AG04450 (cell line): Measurements from ENCODE around the gene EPB41L4B. TPM values are rescaled to one million over a fixed set of nuclear protein-coding genes. Genes with fewer than 3 reads are reported as not detected.
A peak's percentile ranks its signal among the peaks of the same experiment; 100 is the strongest.

ENCODE experiments used
- CTCF ChIA-PET: fragments of 300-600, 350-600 bp; formaldehyde crosslinking; extraction: SDS; loops from one replicate; lab custom pipeline; 2022; ENCODE audit warnings: antibody characterized with exemption, inconsistent platforms; lab: Charles Lee
- POLR2A ChIA-PET: fragments of 350-600 bp; formaldehyde crosslinking; extraction: SDS; loops from one replicate; lab custom pipeline; 2021; ENCODE audit warnings: antibody characterized with exemption, inconsistent platforms; lab: Yijun Ruan, JAX
- DNase-seq: peaks from one replicate; pipeline ENCODE4 v3.0.0-alpha.2; 2011; ENCODE audit warnings: low read depth, low spot score
- H3K27ac ChIP-seq: one replicate; pipeline ENCODE4 v1.5.1; 2012; ENCODE audit warnings: low read depth, low read length, control low read depth
- H3K27me3 ChIP-seq: one replicate; pipeline ENCODE4 v1.6.0; 2012; ENCODE audit warnings: low read length; ENCODE audit not compliant: control insufficient read depth, insufficient read depth
- H3K4me3 ChIP-seq: 2 replicates; pipeline ENCODE4 v1.5.1; 2011; ENCODE audit warnings: mild to moderate bottlenecking, low read depth, low read length, control low read depth
- H3K9me3 ChIP-seq: 2 replicates; pipeline ENCODE4 v1.5.1; 2012; ENCODE audit warnings: low read length; ENCODE audit not compliant: control insufficient read depth, insufficient read depth
- polyA plus RNA-seq: library from polyadenylated mRNA; depleted of rRNA; stranded (reverse); fragments of >200 nt; gene quantifications from 2 replicates; pipeline ENCODE4 v1.2.3, GENCODE V29; 2011
- TF ChIP-seq, protein P1 (sequence below): IDR thresholded peaks from 2 replicates; pipeline ENCODE4 v1.5.1; 2011; ENCODE audit warnings: low read depth, low read length, control low read depth, inconsistent platforms

EPB41L4B gene
- polyA plus RNA-seq, 1 experiment, result 1.5 TPM

DNA sequence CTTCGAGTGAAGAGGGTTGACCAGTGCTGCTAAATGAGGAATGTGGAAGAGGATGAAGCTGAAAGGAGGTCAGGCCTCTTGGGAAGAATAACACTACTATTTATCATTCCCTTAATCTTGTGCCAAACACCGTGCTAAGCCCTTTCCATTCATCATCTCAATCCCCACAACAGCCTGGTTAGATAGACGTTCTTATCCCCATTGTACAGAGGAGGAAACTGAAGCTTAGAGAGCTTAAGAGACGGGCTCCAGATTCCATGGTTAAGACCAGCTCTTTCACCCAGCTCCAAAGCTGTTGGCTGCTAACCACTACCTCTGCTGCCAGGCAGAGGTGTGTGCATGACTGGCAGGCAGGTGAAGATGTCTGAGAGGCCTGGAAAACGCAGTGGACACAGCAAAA lies 868 bp upstream of the EPB41L4B start:
- Histone ChIP-seq H3K27me3 (peaks cover 42% of the 10 kb centered on the region), H3K27ac (no peak overlapping the region), H3K4me3 (no peak overlapping the region), H3K9me3 (peaks cover 4% of the 10 kb centered on the region; the same call in 1 of the 2 replicates)
- CTCF ChIA-PET, result interaction anchor here (0.5 to 1.6 kb wide), 13 partner anchors 11 to 203 kb away, joined by 3 to 11 read pairs (median 3); no protein-coding TSS in a partner anchor
- POLR2A ChIA-PET, result no interaction called here
- no peak for DNase-seq
- TF ChIP-seq, protein P1, sequence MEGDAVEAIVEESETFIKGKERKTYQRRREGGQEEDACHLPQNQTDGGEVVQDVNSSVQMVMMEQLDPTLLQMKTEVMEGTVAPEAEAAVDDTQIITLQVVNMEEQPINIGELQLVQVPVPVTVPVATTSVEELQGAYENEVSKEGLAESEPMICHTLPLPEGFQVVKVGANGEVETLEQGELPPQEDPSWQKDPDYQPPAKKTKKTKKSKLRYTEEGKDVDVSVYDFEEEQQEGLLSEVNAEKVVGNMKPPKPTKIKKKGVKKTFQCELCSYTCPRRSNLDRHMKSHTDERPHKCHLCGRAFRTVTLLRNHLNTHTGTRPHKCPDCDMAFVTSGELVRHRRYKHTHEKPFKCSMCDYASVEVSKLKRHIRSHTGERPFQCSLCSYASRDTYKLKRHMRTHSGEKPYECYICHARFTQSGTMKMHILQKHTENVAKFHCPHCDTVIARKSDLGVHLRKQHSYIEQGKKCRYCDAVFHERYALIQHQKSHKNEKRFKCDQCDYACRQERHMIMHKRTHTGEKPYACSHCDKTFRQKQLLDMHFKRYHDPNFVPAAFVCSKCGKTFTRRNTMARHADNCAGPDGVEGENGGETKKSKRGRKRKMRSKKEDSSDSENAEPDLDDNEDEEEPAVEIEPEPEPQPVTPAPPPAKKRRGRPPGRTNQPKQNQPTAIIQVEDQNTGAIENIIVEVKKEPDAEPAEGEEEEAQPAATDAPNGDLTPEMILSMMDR, result no peak

DNA sequence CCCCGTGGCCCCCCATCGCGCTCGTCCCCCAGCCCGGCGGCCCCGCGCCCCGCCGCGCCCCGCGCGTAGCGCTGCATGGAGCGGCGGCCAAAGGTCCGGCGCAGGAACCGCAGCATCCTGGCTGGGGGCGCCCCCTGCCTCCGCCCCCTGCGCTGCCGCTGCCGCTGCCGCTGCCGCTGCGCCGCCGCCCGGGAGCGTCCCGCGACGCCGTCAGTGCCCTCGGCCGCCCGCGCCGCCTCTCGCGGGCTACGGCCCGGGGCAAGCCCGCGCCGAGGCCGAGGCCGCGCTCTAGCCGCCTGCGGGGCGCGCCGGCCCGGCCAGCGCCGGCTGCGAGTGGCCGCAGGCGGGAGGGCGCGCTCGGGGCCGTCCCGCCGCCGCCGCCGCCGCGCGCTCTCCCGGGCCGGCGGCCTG lies 523 bp downstream of the EPB41L4B start:
- no peak for DNase-seq
- peak overlapping the region; percentile 54; the same call in 1 of the 2 replicates for H3K4me3 ChIP-seq
- ChIA-PET POLR2A (no interaction called here), CTCF (interaction anchor here (1.6 kb wide), 1 partner anchor 137 kb away, joined by 5 read pairs; no protein-coding TSS in a partner anchor)
- TF ChIP-seq, protein P1, result no peak
- H3K9me3 ChIP-seq, result peaks cover 4% of the 10 kb centered on the region; the same call in 1 of the 2 replicates
- H3K27ac ChIP-seq, result no peak overlapping the region
- H3K27me3 ChIP-seq, result peaks cover 50% of the 10 kb centered on the region

DNA sequence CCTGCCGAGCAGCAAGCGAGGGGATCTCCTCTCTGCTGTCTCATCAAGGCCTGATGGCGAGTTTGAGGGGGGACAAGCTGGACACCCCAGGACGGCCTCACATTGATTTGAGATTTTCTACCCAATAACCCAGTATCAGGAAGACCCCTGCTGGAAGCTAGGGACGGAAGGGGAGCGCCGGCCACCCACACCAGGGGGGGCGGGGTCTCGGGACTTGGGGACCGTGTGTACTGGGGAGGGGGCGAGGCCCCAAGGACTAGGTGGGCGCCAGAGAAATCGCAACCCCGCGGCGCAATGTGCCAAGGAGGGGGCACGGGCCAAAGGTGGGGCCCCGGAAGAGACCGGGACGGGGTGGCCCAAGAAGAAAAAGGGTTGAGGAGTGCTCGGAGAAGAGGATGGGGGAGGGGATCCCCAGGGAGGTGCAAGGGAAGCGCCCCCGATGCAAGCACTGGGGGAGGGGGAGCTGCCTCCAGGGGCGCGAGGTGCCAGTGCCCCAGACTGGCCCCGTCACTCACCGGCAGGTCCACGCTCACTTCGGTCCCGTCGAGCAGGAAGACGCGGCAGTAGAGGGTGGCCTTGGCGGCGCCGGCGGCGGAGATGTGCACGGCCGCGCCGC lies 1.1 kb downstream of the EPB41L4B start:
- Histone ChIP-seq H3K27me3 (peaks cover 52% of the 10 kb centered on the region), H3K9me3 (peaks cover 4% of the 10 kb centered on the region; the same call in 1 of the 2 replicates), H3K27ac (no peak overlapping the region), H3K4me3 (peak overlapping the region; percentile 54)
- TF ChIP-seq, protein P1, result no peak
- CTCF ChIA-PET, result interaction anchor here (1.6 kb wide), 1 partner anchor 137 kb away, joined by 5 read pairs; no protein-coding TSS in a partner anchor
- no peak for DNase-seq
- POLR2A ChIA-PET, result no interaction called here

DNA sequence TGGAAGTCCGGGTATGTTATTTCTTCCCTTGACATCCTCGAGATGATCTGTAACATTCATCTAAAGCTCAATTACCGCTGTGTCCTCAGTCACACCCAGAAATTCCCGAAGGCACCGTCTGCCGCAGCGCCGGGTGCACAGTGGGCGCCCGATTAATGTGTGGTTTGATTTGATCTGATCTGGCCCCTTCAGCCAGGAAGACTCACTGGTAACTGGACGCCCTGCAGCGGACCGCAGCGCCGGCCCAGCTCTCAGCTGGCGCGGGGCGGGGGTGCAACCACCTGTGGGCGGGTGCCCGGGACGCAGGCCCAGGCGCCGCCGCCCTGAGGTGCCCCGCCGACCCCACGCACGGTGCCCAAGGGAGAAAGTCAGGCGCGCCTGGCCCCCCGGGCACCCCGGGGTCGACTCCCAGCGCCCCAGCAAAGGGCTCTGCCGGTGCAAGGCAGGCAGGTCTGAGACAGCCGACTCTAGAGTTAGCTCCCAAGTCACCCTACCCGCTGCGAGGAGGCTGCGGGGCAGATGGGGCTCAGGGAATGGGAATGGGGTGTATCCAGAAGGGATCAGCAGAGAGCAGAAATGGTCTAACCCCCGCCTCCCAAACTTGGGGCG lies 1.7 kb downstream of the EPB41L4B start:
- POLR2A ChIA-PET, result no interaction called here
- Histone ChIP-seq H3K4me3 (peak overlapping the region; percentile 54), H3K9me3 (peaks cover 4% of the 10 kb centered on the region; the same call in 1 of the 2 replicates), H3K27me3 (peaks cover 56% of the 10 kb centered on the region), H3K27ac (no peak overlapping the region)
- CTCF ChIA-PET, result interaction anchor here (1.6 kb wide), 2 partner anchors 75 to 136 kb away, joined by 5 read pairs; no protein-coding TSS in a partner anchor
- DNase-seq, result no peak
- TF ChIP-seq, protein P1, result no peak
